B cell (primary cell): ENCODE data around the gene SIRPB1. TPM values are rescaled to one million over a fixed set of nuclear protein-coding genes. Genes with fewer than 3 reads are reported as not detected.

ENCODE experiments used
- ATAC-seq: fragments of 200-7000 bp; cut with Tn5 transposase; one replicate; pipeline ENCODE4 v1.10.0; 2021; ENCODE audit warnings: low read depth, mild to moderate bottlenecking, moderate number of reproducible peaks, moderate library complexity
- CTCF ChIA-PET: fragments of 350-600 bp; sonication (Branson Sonifier 250); formaldehyde crosslinking; loops from one replicate; lab custom pipeline; 2021; ENCODE audit warnings: antibody characterized with exemption, inconsistent platforms; lab: Charles Lee
- POLR2A ChIA-PET: fragments of 350-600 bp; sonication (Branson Sonifier 250); formaldehyde crosslinking; loops from one replicate; lab custom pipeline; 2021; ENCODE audit warnings: antibody characterized with exemption; lab: Charles Lee
- DNase-seq: peaks from one replicate; pipeline ENCODE4 v3.0.0; 2013
- H2AFZ ChIP-seq: 2 replicates; pipeline ENCODE4 v1.6.1; 2012; ENCODE audit warnings: mild to moderate bottlenecking, low read depth, low read length; ENCODE audit not compliant: insufficient read depth, poor library complexity, severe bottlenecking
- H3K27ac ChIP-seq, 2 donors: 1 replicate in 1 of 2; 2 replicates in 1 of 2; pipeline ENCODE4 v1.5.1; 2012 to 2013; ENCODE audit warnings: low read length in 2 of 2, mild to moderate bottlenecking in 2 of 2, moderate library complexity in 1 of 2
- H3K27me3 ChIP-seq, 4 experiments: fragments of 200-600 bp in 1 of 4; sonication (generic) in 1 of 4; replicated peaks in 1 of 4; 1 replicate in 2 of 4; 2 replicates in 2 of 4; pipeline versions ENCODE4 v1.6.1 to v1.7.0; 2013 to 2016; ENCODE audit warnings: low read length in 3 of 4, mild to moderate bottlenecking in 2 of 4, mixed read lengths in 1 of 4, moderate library complexity in 1 of 4; ENCODE audit not compliant: insufficient read depth in 4 of 4, control insufficient read depth in 3 of 4; ENCODE audit errors: control extremely low read depth in 1 of 4
- H3K36me3 ChIP-seq, 2 experiments: replicated peaks in 1 of 2; 1 replicate in 1 of 2; 2 replicates in 1 of 2; pipeline versions ENCODE4 v1.6.1 to v1.7.1; 2013; ENCODE audit warnings: low read length in 1 of 2; ENCODE audit not compliant: insufficient read depth in 2 of 2, control insufficient read depth in 1 of 2; ENCODE audit errors: control extremely low read depth in 1 of 2, extremely low read depth in 1 of 2
- H3K4me1 ChIP-seq, 2 donors: fragments of 200-600 bp in 1 of 2; sonication (generic) in 1 of 2; 1 replicate in 1 of 2; 2 replicates in 1 of 2; pipeline versions ENCODE4 v1.5.1 to v1.6.1; 2013 to 2017; ENCODE audit warnings: low read length in 2 of 2; ENCODE audit not compliant: control insufficient read depth in 2 of 2, insufficient read depth in 2 of 2
- H3K4me2 ChIP-seq: replicated peaks from 2 replicates; pipeline ENCODE3; 2012; ENCODE audit warnings: mild to moderate bottlenecking, low read depth, low read length; ENCODE audit not compliant: poor library complexity, severe bottlenecking
- H3K4me3 ChIP-seq, 5 experiments: fragments of 200-600 bp in 1 of 5; sonication (generic) in 1 of 5; 1 replicate in 3 of 5; 2 replicates in 2 of 5; pipeline versions ENCODE4 v1.5.1 to v1.7.0; 2011 to 2016; ENCODE audit warnings: low read length in 4 of 5, mild to moderate bottlenecking in 4 of 5, low read depth in 2 of 5, control low read depth in 1 of 5, moderate library complexity in 1 of 5; ENCODE audit not compliant: insufficient read depth in 1 of 5; ENCODE audit errors: control extremely low read depth in 1 of 5, extremely low read depth in 1 of 5
- H3K79me2 ChIP-seq: fragments of 200-600 bp; sonication (generic); one replicate; pipeline ENCODE4 v1.6.0; 2016; ENCODE audit warnings: low read length; ENCODE audit not compliant: control insufficient read depth, insufficient read depth
- H3K9ac ChIP-seq: fragments of 200-600 bp; sonication (generic); 2 replicates; pipeline ENCODE4 v1.6.1; 2017; ENCODE audit warnings: mild to moderate bottlenecking, low read length, moderate library complexity
- H3K9me3 ChIP-seq, 3 donors: one replicate each; pipeline versions ENCODE4 v1.6.1 to v1.7.1; 2013; ENCODE audit warnings: low read length in 2 of 3; ENCODE audit not compliant: control insufficient read depth in 2 of 3, insufficient read depth in 1 of 3; ENCODE audit errors: control extremely low read depth in 1 of 3
- H4K20me1 ChIP-seq: 2 replicates; pipeline ENCODE4 v1.6.0; 2012; ENCODE audit warnings: mild to moderate bottlenecking, low read length; ENCODE audit not compliant: insufficient read depth, control insufficient read depth, poor library complexity, severe bottlenecking
- H3K27ac Mint-ChIP-seq: one replicate; pipeline ENCODE4 v1.8.0; 2021; ENCODE audit warnings: mixed read lengths
- H3K27me3 Mint-ChIP-seq: one replicate; pipeline ENCODE4 v1.8.0; 2021; ENCODE audit warnings: mixed read lengths
- H3K4me1 Mint-ChIP-seq: one replicate; pipeline ENCODE4 v1.8.0; 2021; ENCODE audit warnings: mixed read lengths
- H3K4me3 Mint-ChIP-seq: one replicate; pipeline ENCODE4 v1.8.0; 2021; ENCODE audit warnings: mixed read lengths
- H3K9me3 Mint-ChIP-seq: one replicate; pipeline ENCODE4 v1.8.0; 2022; ENCODE audit warnings: mixed read lengths; ENCODE audit not compliant: insufficient read depth
- CTCF ChIP-seq: fragments of 200-600 bp; IDR thresholded peaks from one replicate; pipeline ENCODE4 v1.8.0; 2022; ENCODE audit warnings: antibody characterized with exemption, mild to moderate bottlenecking
- EZH2 ChIP-seq: IDR thresholded peaks from 2 replicates; pipeline ENCODE4 v1.6.1; 2012; ENCODE audit warnings: borderline replicate concordance, low read depth, mild to moderate bottlenecking, moderate library complexity, low read length; ENCODE audit not compliant: insufficient read depth, poor library complexity, severe bottlenecking
- WGBS: methylation state at CpG from one replicate; pipeline ENCODE4 v1.1.5; 2013; ENCODE audit warnings: missing lambda C conversion rate; ENCODE audit not compliant: insufficient coverage; 5-methylcytosine and 5-hydroxymethylcytosine counted together
- intact Hi-C: fragments of 100-400 bp; cut with micrococcal nuclease; formaldehyde crosslinking; loops from one replicate; pipeline ENCODE4 v1.10.0; 2022
- polyA plus RNA-seq: library from polyadenylated mRNA; depleted of rRNA; stranded (reverse); fragments of >200 nt; gene quantifications from 2 replicates; pipeline ENCODE4 v1.2.3, GENCODE V29; 2012
- total RNA-seq, 2 donors: library from RNA; stranded (reverse); fragments of 120-200 nt in 1 of 2; gene quantifications; 1 replicate in 1 of 2; 2 replicates in 1 of 2; pipeline versions ENCODE4 v1.2.3 to v1.2.4, GENCODE V29; 2013 to 2022

Gene SIRPB1
- total and polyA plus RNA-seq, 2 donors (not counting 1 experiment from before 2014, with no cell fraction given) = 1.3 to 1.7 TPM

- H3K27me3 Mint-ChIP-seq = peaks cover 11% of the 10 kb centered on the region
- 94% methylated on average over 3 of the region's 5 CpGs for WGBS
- ChIA-PET CTCF (no interaction called here), POLR2A (no interaction called here)
- peaks cover under 1% of the 10 kb centered on the region for H3K4me1 Mint-ChIP-seq
- H3K9me3 Mint-ChIP-seq = no peaks in the 10 kb centered on the region
- Histone ChIP-seq H3K79me2 (no peaks in the 10 kb centered on the region), H2AFZ (no peak overlapping the region), H3K9me3 (no peaks in the 10 kb centered on the region), H3K27ac (no peak overlapping the region), H3K9ac (no peak overlapping the region), H3K27me3 (peaks cover 0 to 3% (median 0%) of the 10 kb centered on the region in 4 experiments), H3K36me3 (no peaks in the 10 kb centered on the region), H4K20me1 (no peaks in the 10 kb centered on the region), H3K4me3 (no peak overlapping the region), H3K4me1 (peaks cover 0 to 5% of the 10 kb centered on the region in 2 donors), H3K4me2 (no peak overlapping the region)
- DNase-seq (no peak), ATAC-seq (no peak)
- intact Hi-C loops = no loop called here
- H3K27ac Mint-ChIP-seq = no peak overlapping the region
- TF ChIP-seq CTCF (no peak), EZH2 (no peak)
- no peak overlapping the region for H3K4me3 Mint-ChIP-seq
Measured at GRCh38 chr20:1656844-1657243, 37.0 kb upstream of the SIRPB1 start.

GRCh38 chr20:1654996-1655395, 35.2 kb upstream of the SIRPB1 start:
- no peak for TF ChIP-seq CTCF
- TF ChIP-seq EZH2 = no peak
- H3K9me3 ChIP-seq = no peaks in the 10 kb centered on the region
- H3K27ac Mint-ChIP-seq = no peak overlapping the region
- no peak overlapping the region for H3K27ac ChIP-seq
- CTCF ChIA-PET = no interaction called here
- POLR2A ChIA-PET = no interaction called here
- H3K4me1 Mint-ChIP-seq = peaks cover 4% of the 10 kb centered on the region
- no peaks in the 10 kb centered on the region for H3K79me2 ChIP-seq
- no peak overlapping the region for H2AFZ ChIP-seq
- peaks cover 11% of the 10 kb centered on the region for H3K27me3 Mint-ChIP-seq
- H3K4me2 ChIP-seq = no peak overlapping the region
- no peak overlapping the region for H3K4me3 Mint-ChIP-seq
- no peaks in the 10 kb centered on the region for H3K36me3 ChIP-seq
- no peak for DNase-seq
- no peak for ATAC-seq
- H4K20me1 ChIP-seq = no peaks in the 10 kb centered on the region
- H3K4me1 ChIP-seq = peaks cover 0 to 5% of the 10 kb centered on the region in 2 donors
- intact Hi-C loops = no loop called here
- H3K4me3 ChIP-seq = no peak overlapping the region
- H3K9me3 Mint-ChIP-seq = no peaks in the 10 kb centered on the region
- H3K9ac ChIP-seq = no peak overlapping the region
- peaks cover 0 to 3% (median 0%) of the 10 kb centered on the region in 4 experiments for H3K27me3 ChIP-seq
